Endothelial cell of umbilical vein (primary cell): ENCODE data around the gene TMPRSS9. TPM values are rescaled to one million over a fixed set of nuclear protein-coding genes. Genes with fewer than 3 reads are reported as not detected.
A peak's percentile ranks its signal among the peaks of the same experiment; 100 is the strongest.
"Not testable (repeated sequence)": the region's sequence is repeated elsewhere in the genome, so short reads cannot be mapped to it uniquely, and the experiment has no call there.

Experiments
- BruUV-seq: library from RNA; stranded (reverse); fragments of 400-500 nt; replicated peaks from 2 replicates; lab custom pipeline; 2021; lab: Mats Ljungman, UMichigan
- CTCF ChIA-PET: fragments of 300-600, 350-600 bp; sonication (Branson Sonifier 250); formaldehyde crosslinking; loops from one replicate; lab custom pipeline; 2021; ENCODE audit warnings: antibody characterized with exemption, inconsistent platforms; lab: Charles Lee
- POLR2A ChIA-PET: fragments of 300-600, 350-600 bp; sonication (Branson Sonifier 250); formaldehyde crosslinking; loops from one replicate; lab custom pipeline; 2021; ENCODE audit warnings: antibody characterized with exemption, inconsistent platforms; lab: Charles Lee
- DNase-seq: peaks from one replicate; pipeline ENCODE4 v3.0.0-alpha.2; 2011; ENCODE audit warnings: low read depth, low spot score
- FAIRE-seq: peaks from 2 replicates; lab custom pipeline; 2011; peaks lifted over from hg19 to GRCh38; lab: Jason Lieb, UNC
- H2AFZ ChIP-seq: 2 replicates; pipeline ENCODE4 v1.6.0; 2012; ENCODE audit warnings: low read depth, low read length, control low read depth, inconsistent platforms
- H3K27ac ChIP-seq: 2 replicates; pipeline ENCODE4 v1.5.1; 2011; ENCODE audit warnings: low read depth, mild to moderate bottlenecking, control low read depth, low read length, moderate library complexity; ENCODE audit not compliant: insufficient read depth
- H3K27me3 ChIP-seq, 2 experiments: 2 replicates each; pipeline versions ENCODE4 v1.6.0 to v1.6.1; 2011; ENCODE audit warnings: low read length in 2 of 2, mixed read lengths in 1 of 2; ENCODE audit not compliant: control insufficient read depth in 2 of 2, insufficient read depth in 2 of 2
- H3K36me3 ChIP-seq, 2 experiments: 2 replicates in 1 of 2; 3 replicates in 1 of 2; pipeline ENCODE4 v1.5.1; 2011; ENCODE audit warnings: low read length in 2 of 2, mild to moderate bottlenecking in 1 of 2, moderate library complexity in 1 of 2; ENCODE audit not compliant: control insufficient read depth in 2 of 2, insufficient read depth in 2 of 2; ENCODE audit errors: extremely low read depth in 1 of 2
- H3K4me1 ChIP-seq: 3 replicates; pipeline ENCODE4 v1.5.1; 2011; ENCODE audit warnings: mild to moderate bottlenecking, low read length; ENCODE audit not compliant: control insufficient read depth, insufficient read depth; ENCODE audit errors: extremely low read depth
- H3K4me2 ChIP-seq: 2 replicates; pipeline ENCODE4 v1.6.1; 2011; ENCODE audit warnings: low read length, control low read depth, mixed read lengths; ENCODE audit not compliant: insufficient read depth
- H3K4me3 ChIP-seq, 3 experiments: fragments of 200-600 bp in 1 of 3; sonication (generic), shearing (Covaris generic) in 1 of 3; replicated peaks in 1 of 3; 2 replicates each; pipeline ENCODE4 v1.5.1; 2011 to 2016; ENCODE audit warnings: control low read depth in 3 of 3, low read length in 3 of 3, mild to moderate bottlenecking in 2 of 3, inconsistent platforms in 1 of 3, low read depth in 1 of 3, moderate library complexity in 1 of 3; ENCODE audit not compliant: insufficient read depth in 1 of 3
- H3K79me2 ChIP-seq: 2 replicates; pipeline ENCODE4 v1.6.0; 2012; ENCODE audit warnings: low read length, inconsistent platforms; ENCODE audit not compliant: control insufficient read depth, insufficient read depth
- H3K9ac ChIP-seq: replicated peaks from 2 replicates; pipeline ENCODE3; 2011; ENCODE audit warnings: low read length, control low read depth; ENCODE audit not compliant: insufficient read depth; ENCODE audit errors: extremely low read depth
- H3K9me1 ChIP-seq: replicated peaks from 3 replicates; pipeline ENCODE4 v1.6.0; 2011; ENCODE audit warnings: mild to moderate bottlenecking, low read length; ENCODE audit not compliant: control insufficient read depth, insufficient read depth; ENCODE audit errors: extremely low read depth
- H3K9me3 ChIP-seq: replicated peaks from 2 replicates; pipeline ENCODE4 v1.5.1; 2012; ENCODE audit warnings: low read length, inconsistent platforms; ENCODE audit not compliant: control insufficient read depth, insufficient read depth
- H4K20me1 ChIP-seq: replicated peaks from 2 replicates; pipeline ENCODE3; 2011; ENCODE audit warnings: mild to moderate bottlenecking, low read length; ENCODE audit not compliant: control insufficient read depth, insufficient read depth; ENCODE audit errors: extremely low read depth
- FOS ChIP-seq: IDR thresholded peaks from 2 replicates; pipeline ENCODE4 v1.6.1; 2011; ENCODE audit warnings: mild to moderate bottlenecking, low read length, moderate library complexity, borderline replicate concordance; ENCODE audit not compliant: insufficient read depth
- JUN ChIP-seq: IDR thresholded peaks from 2 replicates; pipeline ENCODE4 v1.6.1; 2011; ENCODE audit warnings: borderline replicate concordance, low read depth; ENCODE audit not compliant: insufficient read length, insufficient read depth
- MYC ChIP-seq: IDR thresholded peaks from one replicate; pipeline ENCODE4 v1.6.1; 2011; ENCODE audit warnings: mild to moderate bottlenecking, low read depth, low read length
- dilution Hi-C: fragments of 300-500 bp; cut with MboI; formaldehyde crosslinking; loops from one replicate; pipeline ENCODE4 v1.15.0; 2019; ENCODE audit warnings: low sequenced_read_pairs; ENCODE audit not compliant: extremely low pct_ligation_motif_present
- intact Hi-C: fragments of 100-400 bp; cut with micrococcal nuclease; formaldehyde crosslinking; loops from one replicate; pipeline ENCODE4 v1.10.0; 2022
- polyA plus RNA-seq, 4 experiments: library from polyadenylated mRNA; depleted of rRNA in 3 of 4; stranded (reverse) in 3 of 4; unstranded in 1 of 4; fragments of >200 nt; gene quantifications; 2 replicates each; pipeline versions ENCODE4 v1.2.1 to v1.2.3, GENCODE V29; 2011 to 2012; ENCODE audit warnings: missing spikeins in 1 of 4
- total RNA-seq: library from RNA; stranded (reverse); gene quantifications from 2 replicates; pipeline ENCODE4 v1.2.3, GENCODE V29; 2021

TMPRSS9 gene
- total and polyA plus RNA-seq, 2 donors (not counting 3 experiments of a cell fraction or from before 2014, with no cell fraction given), result not detected

DNA sequence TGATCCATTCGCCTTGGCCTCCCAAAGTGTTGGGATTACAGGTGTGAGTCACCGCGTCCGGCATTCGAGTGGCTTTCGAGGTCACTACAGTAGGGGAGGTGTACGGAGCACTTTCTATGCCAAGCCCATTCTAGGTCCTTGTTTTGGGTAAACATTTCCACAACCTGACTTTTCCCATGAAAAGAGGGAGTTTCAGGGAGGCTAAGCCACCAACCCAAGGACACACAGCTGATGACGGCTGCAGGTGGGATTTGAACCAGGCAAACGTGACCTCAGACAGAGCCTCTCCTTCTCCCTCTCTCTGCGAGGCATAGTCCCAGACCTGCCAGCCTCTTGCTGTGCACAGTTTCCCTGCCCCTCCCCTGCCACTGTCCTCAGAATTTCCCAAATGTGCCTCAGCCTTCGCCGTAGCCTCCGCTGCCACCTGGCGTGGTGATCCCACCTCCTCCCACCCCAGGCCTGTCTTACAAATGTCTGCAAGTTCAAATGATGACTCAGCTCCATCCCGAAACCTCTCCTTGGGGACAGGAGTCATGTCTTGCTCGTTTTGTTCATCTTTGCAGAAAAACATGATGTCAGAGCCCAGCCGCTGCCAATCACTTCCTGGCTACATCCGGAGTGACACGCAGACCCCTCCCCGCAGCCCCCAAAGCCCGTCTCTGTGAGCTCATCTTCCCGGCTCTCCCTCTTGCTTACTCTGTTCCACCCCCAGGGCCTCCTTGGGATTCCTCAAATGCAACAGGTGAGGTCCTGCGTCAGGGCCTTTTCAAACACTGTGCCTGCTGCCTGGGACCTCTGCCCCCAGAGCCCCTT lies 109.2 kb downstream of the TMPRSS9 start:
- Histone ChIP-seq H3K27me3 (no peaks in the 10 kb centered on the region), H3K9me3 (no peaks in the 10 kb centered on the region), H3K4me2 (no peak overlapping the region), H3K9me1 (no peaks in the 10 kb centered on the region), H3K79me2 (no peaks in the 10 kb centered on the region), H3K4me1 (peaks cover 17% of the 10 kb centered on the region), H4K20me1 (no peaks in the 10 kb centered on the region), H3K27ac (peak overlapping the region; percentile 1), H3K9ac (no peak overlapping the region), H3K36me3 (no peaks in the 10 kb centered on the region), H3K4me3 (no peak overlapping the region), H2AFZ (no peak overlapping the region)
- peak; percentile 87 for FAIRE-seq
- CTCF ChIA-PET, result interaction anchor here (0.9 to 11.2 kb wide), 6 partner anchors 75 to 313 kb away, joined by 3 to 209 read pairs (median 6); no protein-coding TSS in a partner anchor
- POLR2A ChIA-PET, result interaction anchor here (0.6 kb wide), 1 partner anchor 33 kb away, joined by 9 read pairs; no protein-coding TSS in a partner anchor
- intact Hi-C loops (no loop called here), dilution Hi-C loops (no loop called here)
- no TSS peak for BruUV-seq
- TF ChIP-seq MYC (no peak), FOS (peak; percentile 55), JUN (peak; percentile 52)
- DNase-seq, result peak; percentile 39

DNA sequence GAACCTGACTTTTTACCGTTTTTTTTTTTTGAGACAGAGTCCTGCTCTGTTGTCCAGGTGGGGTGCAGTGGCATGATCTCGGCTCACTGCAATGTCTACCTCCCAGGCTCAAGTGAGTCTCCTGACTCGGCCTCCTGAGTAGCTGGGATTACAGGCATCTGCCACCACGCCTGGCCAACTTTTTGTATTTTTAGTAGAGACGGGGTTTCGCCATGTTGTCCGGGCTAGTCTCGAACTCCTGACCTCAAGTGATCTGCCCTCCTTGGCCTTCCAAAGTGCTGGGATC lies 109.8 kb downstream of the TMPRSS9 start:
- H3K9me3 ChIP-seq, H3K36me3 ChIP-seq, H3K9ac ChIP-seq, H3K27ac ChIP-seq, FAIRE-seq, H3K27me3 ChIP-seq, dilution Hi-C loops, BruUV-seq, DNase-seq, H3K4me3 ChIP-seq, POLR2A ChIA-PET, H4K20me1 ChIP-seq, H3K4me2 ChIP-seq, H2AFZ ChIP-seq, H3K9me1 ChIP-seq, intact Hi-C loops, H3K79me2 ChIP-seq: not testable (repeated sequence)
- CTCF ChIA-PET, result interaction anchor here (1.2 to 11.2 kb wide), 5 partner anchors 76 to 167 kb away, joined by 3 to 209 read pairs (median 9); no protein-coding TSS in a partner anchor
- H3K4me1 ChIP-seq, result peaks cover 18% of the 10 kb centered on the region
